ENCODE data around the gene PRKN.
"Not testable (repeated sequence)": the region's sequence is repeated elsewhere in the genome, so short reads cannot be mapped to it uniquely, and the experiment has no call there.

Gene PRKN

DNA sequence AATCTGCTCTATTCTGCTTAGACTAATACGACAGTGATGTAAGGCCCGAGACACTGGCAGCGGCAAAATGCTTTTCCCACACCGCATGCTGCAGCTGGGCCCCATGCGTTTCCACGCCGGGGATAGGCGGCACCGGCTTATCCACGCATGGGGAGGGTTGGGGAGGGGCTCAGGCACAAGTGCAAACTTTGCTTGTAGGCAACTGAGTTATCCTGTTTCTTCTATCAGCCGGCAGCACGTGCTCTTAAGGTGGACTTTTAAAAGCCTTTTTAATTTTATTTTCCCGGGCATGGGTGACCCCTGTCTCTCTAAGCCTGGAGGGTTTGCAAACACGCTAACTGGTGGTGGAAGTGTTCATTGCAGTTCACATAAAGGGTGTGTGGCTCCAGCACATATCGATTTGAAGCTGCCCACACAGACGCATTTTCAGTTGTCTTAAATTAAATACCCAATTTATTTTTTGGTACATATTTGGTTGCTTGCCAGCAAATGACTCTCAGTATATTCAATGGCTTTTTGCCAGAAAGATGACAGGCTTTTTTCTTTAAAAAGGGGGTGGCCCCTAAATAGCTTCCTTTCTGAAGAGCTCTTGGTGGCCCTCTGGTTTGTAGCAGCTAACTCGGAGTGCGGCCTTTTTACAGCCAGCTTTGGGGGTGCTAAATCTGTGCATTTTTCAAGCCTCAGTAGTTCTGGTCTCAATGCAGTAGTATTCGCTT is 891.9 kb downstream of the PRKN start:
- H3K9me3 ChIP-seq (ENCODE audit: control insufficient read depth, low read length): no peaks in the 10 kb centered on the region
- H3K4me1 ChIP-seq (ENCODE audit: control insufficient read depth, insufficient read depth, low read length, poor library complexity, severe bottlenecking): peaks cover 2% of the 10 kb centered on the region
- no peaks in the 10 kb centered on the region for H3K36me3 ChIP-seq (ENCODE audit: control insufficient read depth, insufficient read depth, low read length)
- H3K4me3 ChIP-seq (ENCODE audit: extremely low read depth, insufficient read depth, low read length, poor library complexity, severe bottlenecking): no peak overlapping the region
- 77 to 81% methylated on average over 17 of the region's 19 CpGs for WGBS, 2 experiments (ENCODE audit: insufficient coverage in 2 of 2)
- H3K27ac ChIP-seq (ENCODE audit: low read depth, low read length, severe bottlenecking): no peak overlapping the region

DNA sequence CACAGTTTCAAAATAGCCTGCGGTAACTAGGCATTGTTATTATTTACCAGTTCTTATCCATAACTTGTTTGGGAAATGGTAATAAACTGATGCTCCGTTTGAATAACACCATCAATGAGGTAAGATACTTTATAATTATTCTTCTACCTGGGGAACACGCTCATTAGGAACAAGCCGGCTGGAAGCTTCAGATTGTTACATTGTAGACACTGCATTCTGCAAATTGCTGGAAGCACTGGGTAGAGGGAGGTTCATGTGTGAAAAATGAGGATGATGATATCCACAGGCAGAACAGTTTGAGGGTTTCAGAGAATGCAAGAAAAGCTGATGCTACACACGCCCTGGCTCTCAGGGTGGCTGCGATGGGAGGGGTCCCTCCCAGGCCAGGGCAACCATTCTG is 893.1 kb downstream of the PRKN start:
- Histone ChIP-seq H3K4me3 (ENCODE audit: extremely low read depth, insufficient read depth, low read length, poor library complexity, severe bottlenecking) (no peak overlapping the region), H3K9me3 (ENCODE audit: control insufficient read depth, low read length) (no peaks in the 10 kb centered on the region), H3K4me1 (ENCODE audit: control insufficient read depth, insufficient read depth, low read length, poor library complexity, severe bottlenecking) (peaks cover 4% of the 10 kb centered on the region), H3K36me3 (ENCODE audit: control insufficient read depth, insufficient read depth, low read length) (no peaks in the 10 kb centered on the region), H3K27ac (ENCODE audit: low read depth, low read length, severe bottlenecking) (no peak overlapping the region)
- WGBS, 2 experiments (ENCODE audit: insufficient coverage in 2 of 2): 85 to 100% methylated on average over 1 to 2 of the region's 6 CpGs

- Histone ChIP-seq H3K27ac (ENCODE audit: low read depth, low read length, severe bottlenecking) (no peak overlapping the region), H3K4me3 (ENCODE audit: extremely low read depth, insufficient read depth, low read length, poor library complexity, severe bottlenecking) (no peak overlapping the region), H3K36me3 (ENCODE audit: control insufficient read depth, insufficient read depth, low read length) (no peaks in the 10 kb centered on the region), H3K9me3 (ENCODE audit: control insufficient read depth, low read length) (no peaks in the 10 kb centered on the region), H3K4me1 (ENCODE audit: control insufficient read depth, insufficient read depth, low read length, poor library complexity, severe bottlenecking) (peaks cover 4% of the 10 kb centered on the region)
- WGBS, 2 experiments (ENCODE audit: insufficient coverage in 2 of 2): 83 to 85% methylated on average over 13 to 14 of the region's 18 CpGs
These were observed 894.3 kb downstream of the PRKN start for GRCh38 chr6:161833099-161833860.

DNA sequence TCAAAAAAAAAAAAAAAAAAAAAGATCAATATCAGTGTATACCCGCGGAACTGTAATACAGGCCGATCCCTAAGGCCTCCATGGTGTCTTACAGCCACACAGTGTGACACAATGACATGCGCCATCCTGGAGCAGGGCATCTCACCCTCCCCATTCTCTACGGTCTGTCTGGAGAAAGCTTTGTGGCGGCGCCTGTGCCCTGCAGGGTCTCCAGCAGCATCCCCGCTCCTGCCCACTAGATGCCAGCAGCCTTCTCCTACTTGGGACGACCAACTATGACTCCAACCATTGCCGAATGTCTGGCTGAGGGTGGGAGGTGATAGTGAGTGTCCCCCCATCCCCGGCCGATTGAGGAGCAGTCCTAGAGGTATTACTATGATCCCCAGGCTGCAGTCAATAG is 894.9 kb downstream of the PRKN start:
- 78 to 82% methylated on average over 4 to 5 of the region's 12 CpGs for WGBS, 2 experiments (ENCODE audit: insufficient coverage in 2 of 2)
- Histone ChIP-seq H3K9me3 (ENCODE audit: control insufficient read depth, low read length) (no peaks in the 10 kb centered on the region), H3K4me3 (ENCODE audit: extremely low read depth, insufficient read depth, low read length, poor library complexity, severe bottlenecking) (no peak overlapping the region), H3K27ac (ENCODE audit: low read depth, low read length, severe bottlenecking) (no peak overlapping the region), H3K4me1 (ENCODE audit: control insufficient read depth, insufficient read depth, low read length, poor library complexity, severe bottlenecking) (peaks cover 4% of the 10 kb centered on the region), H3K36me3 (ENCODE audit: control insufficient read depth, insufficient read depth, low read length) (no peaks in the 10 kb centered on the region)

- Histone ChIP-seq H3K27ac (ENCODE audit: low read depth, low read length, severe bottlenecking) (no peak overlapping the region), H3K4me1 (ENCODE audit: control insufficient read depth, insufficient read depth, low read length, poor library complexity, severe bottlenecking) (peaks cover 4% of the 10 kb centered on the region), H3K36me3 (ENCODE audit: control insufficient read depth, insufficient read depth, low read length) (no peaks in the 10 kb centered on the region), H3K4me3 (ENCODE audit: extremely low read depth, insufficient read depth, low read length, poor library complexity, severe bottlenecking) (no peak overlapping the region), H3K9me3 (ENCODE audit: control insufficient read depth, low read length) (no peaks in the 10 kb centered on the region)
- WGBS, 2 experiments (ENCODE audit: insufficient coverage in 2 of 2): 76 to 86% methylated on average over 3 to 4 of the region's 6 CpGs
These were observed 896.5 kb downstream of the PRKN start for GRCh38 chr6:161830866-161831616.

DNA sequence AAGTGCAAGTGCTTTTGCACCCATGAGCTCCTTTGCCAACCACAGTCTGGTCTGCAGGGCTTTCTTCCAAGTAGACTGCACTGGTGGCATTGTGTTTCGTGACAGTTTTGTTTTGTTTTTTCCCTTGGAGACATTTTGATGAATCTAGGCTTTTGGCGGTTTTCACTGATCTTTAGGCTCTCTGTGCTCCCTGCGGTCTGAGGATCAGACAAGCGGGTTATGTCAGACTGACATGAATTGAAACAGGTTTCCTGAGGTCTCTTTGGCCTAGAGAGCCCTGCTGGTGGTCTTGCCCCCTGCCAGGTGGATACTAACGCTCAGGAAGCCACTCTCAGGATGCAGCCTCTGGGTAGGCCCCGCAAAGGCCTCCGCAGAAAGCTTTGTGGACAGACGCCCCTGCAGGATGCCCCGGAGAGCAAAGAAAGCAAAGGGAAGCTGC is 898.3 kb downstream of the PRKN start:
- 56 to 74% methylated on average over 6 to 9 of the region's 9 CpGs for WGBS, 2 experiments (ENCODE audit: insufficient coverage in 2 of 2)
- Histone ChIP-seq H3K9me3 (ENCODE audit: control insufficient read depth, low read length) (no peaks in the 10 kb centered on the region), H3K4me3 (ENCODE audit: extremely low read depth, insufficient read depth, low read length, poor library complexity, severe bottlenecking) (no peak overlapping the region), H3K36me3 (ENCODE audit: control insufficient read depth, insufficient read depth, low read length) (no peaks in the 10 kb centered on the region), H3K4me1 (ENCODE audit: control insufficient read depth, insufficient read depth, low read length, poor library complexity, severe bottlenecking) (peaks cover 4% of the 10 kb centered on the region), H3K27ac (ENCODE audit: low read depth, low read length, severe bottlenecking) (no peak overlapping the region)

GRCh38 chr6:161828355-161828754 is 899.2 kb downstream of the PRKN start:
- Histone ChIP-seq H3K4me3 (ENCODE audit: extremely low read depth, insufficient read depth, low read length, poor library complexity, severe bottlenecking) (no peak overlapping the region), H3K4me1 (ENCODE audit: control insufficient read depth, insufficient read depth, low read length, poor library complexity, severe bottlenecking) (peaks cover 4% of the 10 kb centered on the region), H3K9me3 (ENCODE audit: control insufficient read depth, low read length) (no peaks in the 10 kb centered on the region), H3K36me3 (ENCODE audit: control insufficient read depth, insufficient read depth, low read length) (no peaks in the 10 kb centered on the region), H3K27ac (ENCODE audit: low read depth, low read length, severe bottlenecking) (no peak overlapping the region)
- WGBS, 2 experiments (ENCODE audit: insufficient coverage in 2 of 2): 84 to 91% methylated on average over 6 to 8 of the region's 9 CpGs

- no peaks in the 10 kb centered on the region for H3K36me3 ChIP-seq (ENCODE audit: control insufficient read depth, insufficient read depth, low read length)
- no peak overlapping the region for H3K4me3 ChIP-seq (ENCODE audit: extremely low read depth, insufficient read depth, low read length, poor library complexity, severe bottlenecking)
- H3K9me3 ChIP-seq (ENCODE audit: control insufficient read depth, low read length): no peaks in the 10 kb centered on the region
- 88 to 100% methylated on average over 2 to 3 of the region's 6 CpGs for WGBS, 2 experiments (ENCODE audit: insufficient coverage in 2 of 2)
- peaks cover 4% of the 10 kb centered on the region for H3K4me1 ChIP-seq (ENCODE audit: control insufficient read depth, insufficient read depth, low read length, poor library complexity, severe bottlenecking)
- no peak overlapping the region for H3K27ac ChIP-seq (ENCODE audit: low read depth, low read length, severe bottlenecking)
These were observed 901.1 kb downstream of the PRKN start for GRCh38 chr6:161826512-161826911.

DNA sequence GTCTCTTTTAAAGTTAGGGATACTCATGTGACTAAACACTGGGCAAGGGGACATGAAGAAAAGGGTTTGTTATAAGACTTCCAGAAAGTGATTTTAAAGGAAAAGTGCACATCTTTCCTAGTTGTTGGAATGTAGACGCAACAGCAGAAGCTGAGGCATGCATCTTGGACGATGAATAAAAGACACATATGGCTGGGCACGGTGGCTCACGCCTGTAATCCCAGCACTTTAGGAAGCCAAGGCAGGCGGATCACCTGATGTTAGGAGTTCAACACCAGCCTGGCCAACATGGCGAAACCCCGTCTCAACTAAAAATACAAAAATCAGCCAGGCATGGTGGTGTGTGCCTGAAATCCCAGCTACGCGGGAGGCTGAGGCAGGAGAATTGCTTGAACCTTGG is 905.4 kb downstream of the PRKN start:
- 91 to 94% methylated on average over 7 of the region's 9 CpGs for WGBS, 2 experiments (ENCODE audit: insufficient coverage in 2 of 2)
- H3K4me3 ChIP-seq (ENCODE audit: extremely low read depth, insufficient read depth, low read length, poor library complexity, severe bottlenecking); H3K9me3 ChIP-seq (ENCODE audit: control insufficient read depth, low read length); H3K4me1 ChIP-seq (ENCODE audit: control insufficient read depth, insufficient read depth, low read length, poor library complexity, severe bottlenecking); H3K36me3 ChIP-seq (ENCODE audit: control insufficient read depth, insufficient read depth, low read length); H3K27ac ChIP-seq (ENCODE audit: low read depth, low read length, severe bottlenecking): not testable (repeated sequence)

GRCh38 chr6:161817881-161818280 is 909.7 kb downstream of the PRKN start:
- H3K27ac ChIP-seq (ENCODE audit: low read depth, low read length, severe bottlenecking): no peak overlapping the region
- H3K36me3 ChIP-seq (ENCODE audit: control insufficient read depth, insufficient read depth, low read length): no peaks in the 10 kb centered on the region
- H3K4me3 ChIP-seq (ENCODE audit: extremely low read depth, insufficient read depth, low read length, poor library complexity, severe bottlenecking): no peak overlapping the region
- no peaks in the 10 kb centered on the region for H3K4me1 ChIP-seq (ENCODE audit: control insufficient read depth, insufficient read depth, low read length, poor library complexity, severe bottlenecking)
- H3K9me3 ChIP-seq (ENCODE audit: control insufficient read depth, low read length): no peaks in the 10 kb centered on the region
- WGBS, 2 experiments (ENCODE audit: insufficient coverage in 2 of 2): 83 to 100% methylated on average over 2 to 3 of the region's 4 CpGs
